Spleen (tissue), 7 donors: Measurements from ENCODE around the gene SLC7A6.

Experiments used
- POLR2AphosphoS5 ChIP-seq, 3 donors: sonication (generic); formaldehyde crosslinking; IDR thresholded peaks; one replicate each; pipeline ENCODE4 v1.5.1; 2017; ENCODE audit warnings: antibody characterized with exemption in 3 of 3
- TF ChIP-seq, protein P1 (sequence below), 11 experiments: fragments of 200-600 bp in 7 of 11; fragments of 450-650 bp in 4 of 11; sonication (generic) in 4 of 11; IDR thresholded peaks in 8 of 11; conservative IDR thresholded peaks in 3 of 11; 1 replicate in 7 of 11; 2 replicates in 4 of 11; pipeline versions ENCODE4 v1.4.0 to v1.8.0; 2016 to 2021; ENCODE audit warnings: antibody characterized with exemption in 11 of 11, inconsistent platforms in 4 of 11, mild to moderate bottlenecking in 1 of 11
- donor health status: DM: no; HTN: no; CAD: no; lungs with moderate emphysema.
- donor health status: DM: no; HTN: no; CAD: no.
- donor health status: DM: no; HTN: no; CAD: no.

DNA sequence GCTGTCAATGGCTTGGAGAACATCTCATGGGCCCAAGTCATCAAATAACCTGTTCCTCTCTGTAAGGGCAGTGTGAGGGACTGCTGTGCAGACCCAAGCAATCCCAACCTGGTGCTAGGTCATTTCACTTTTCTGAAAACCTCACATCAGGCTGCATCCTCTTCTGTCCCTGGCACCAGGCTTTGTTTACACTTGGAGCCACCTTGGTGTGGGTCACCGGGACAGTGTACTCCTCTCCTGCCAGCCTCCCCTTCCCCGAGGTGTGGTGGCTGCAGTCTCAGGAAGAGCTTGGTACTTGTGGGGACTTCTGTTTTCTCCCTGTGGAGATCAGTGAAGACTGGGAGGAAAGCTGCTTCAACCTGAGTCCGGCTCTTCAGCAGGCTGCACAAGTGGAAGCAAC lies 34.0 kb downstream of the SLC7A6 start:
- TF ChIP-seq POLR2AphosphoS5 (IDR thresholded peaks at IDR 0.05) = no peak
- TF ChIP-seq, protein P1, sequence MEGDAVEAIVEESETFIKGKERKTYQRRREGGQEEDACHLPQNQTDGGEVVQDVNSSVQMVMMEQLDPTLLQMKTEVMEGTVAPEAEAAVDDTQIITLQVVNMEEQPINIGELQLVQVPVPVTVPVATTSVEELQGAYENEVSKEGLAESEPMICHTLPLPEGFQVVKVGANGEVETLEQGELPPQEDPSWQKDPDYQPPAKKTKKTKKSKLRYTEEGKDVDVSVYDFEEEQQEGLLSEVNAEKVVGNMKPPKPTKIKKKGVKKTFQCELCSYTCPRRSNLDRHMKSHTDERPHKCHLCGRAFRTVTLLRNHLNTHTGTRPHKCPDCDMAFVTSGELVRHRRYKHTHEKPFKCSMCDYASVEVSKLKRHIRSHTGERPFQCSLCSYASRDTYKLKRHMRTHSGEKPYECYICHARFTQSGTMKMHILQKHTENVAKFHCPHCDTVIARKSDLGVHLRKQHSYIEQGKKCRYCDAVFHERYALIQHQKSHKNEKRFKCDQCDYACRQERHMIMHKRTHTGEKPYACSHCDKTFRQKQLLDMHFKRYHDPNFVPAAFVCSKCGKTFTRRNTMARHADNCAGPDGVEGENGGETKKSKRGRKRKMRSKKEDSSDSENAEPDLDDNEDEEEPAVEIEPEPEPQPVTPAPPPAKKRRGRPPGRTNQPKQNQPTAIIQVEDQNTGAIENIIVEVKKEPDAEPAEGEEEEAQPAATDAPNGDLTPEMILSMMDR (IDR thresholded peaks at IDR 0.05 in 8 of 11, conservative IDR thresholded peaks at IDR 0.05 in 3 of 11) = no peak
